ENCODE measurements around the gene NAPA. TPM values are rescaled to one million over a fixed set of nuclear protein-coding genes. Genes with fewer than 3 reads are reported as not detected.

The NAPA gene
- total and polyA plus RNA-seq, 2 of the 13 experiments (the other 11 are each of a cell fraction or from before 2014, with no cell fraction given) = 32.6 to 65.9 TPM

GRCh38 chr19:47483800-47484690, 30.8 kb downstream of the NAPA start, which contains the start of gene KPTN (continued):
- no peak for TF ChIP-seq ZBTB33 (CRISPR knock-in tag; IDR thresholded peaks at IDR 0.05)
- no peak for TF ChIP-seq DPF2 (CRISPR knock-in tag; IDR thresholded peaks at IDR 0.05; ENCODE audit: borderline replicate concordance, low read depth)
- TF ChIP-seq ZSCAN9 (CRISPR knock-in tag; IDR thresholded peaks at IDR 0.05; ENCODE audit: borderline replicate concordance) = no peak
- TF ChIP-seq ZNF280D (CRISPR knock-in tag; IDR thresholded peaks at IDR 0.05) = peak; percentile 75
- no peak for TF ChIP-seq BCLAF1 (IDR thresholded peaks at IDR 0.05)
- no peak for TF ChIP-seq ZFP36L2 (CRISPR knock-in tag; IDR thresholded peaks at IDR 0.05)
- TF ChIP-seq SETDB1 (CRISPR knock-in tag; IDR thresholded peaks at IDR 0.05; ENCODE audit: borderline replicate concordance) = no peak
- no peak for TF ChIP-seq MIXL1 (CRISPR knock-in tag; IDR thresholded peaks at IDR 0.05)
- TF ChIP-seq ZBTB4 (CRISPR knock-in tag; IDR thresholded peaks at IDR 0.05; ENCODE audit: borderline replicate concordance) = no peak
- peak; percentile 83 for TF ChIP-seq POGZ (CRISPR knock-in tag; IDR thresholded peaks at IDR 0.05)
- TF ChIP-seq ZBTB7A (CRISPR knock-in tag; IDR thresholded peaks at IDR 0.05) = no peak
- TF ChIP-seq ZNF367 (CRISPR knock-in tag; IDR thresholded peaks at IDR 0.05; ENCODE audit: borderline replicate concordance) = peak; percentile 50; the same call in 1 of the 2 replicates
- no peak for TF ChIP-seq ATM (IDR thresholded peaks at IDR 0.05; ENCODE audit: borderline replicate concordance)
- TF ChIP-seq TFDP1 (CRISPR knock-in tag; IDR thresholded peaks at IDR 0.05; ENCODE audit: borderline replicate concordance) = peak; percentile 34; the same call in 1 of the 2 replicates
